Muscle layer of duodenum (tissue), 2 donors: ENCODE measurements around the gene UPK2.

Experiments used
- H3K27ac ChIP-seq: one replicate; pipeline ENCODE4 v1.7.0; 2013; ENCODE audit warnings: mild to moderate bottlenecking, low read length
- H3K27me3 ChIP-seq: one replicate; pipeline ENCODE4 v1.7.0; 2013; ENCODE audit warnings: low read depth, mild to moderate bottlenecking, control low read depth, low read length
- H3K36me3 ChIP-seq, 2 donors: one replicate each; pipeline ENCODE4 v1.7.0; 2013; ENCODE audit warnings: low read length in 2 of 2, control low read depth in 1 of 2, mild to moderate bottlenecking in 1 of 2; ENCODE audit not compliant: insufficient read depth in 2 of 2, control insufficient read depth in 1 of 2
- H3K4me1 ChIP-seq, 2 donors: one replicate each; pipeline ENCODE4 v1.7.0; 2013; ENCODE audit warnings: low read length in 2 of 2, mild to moderate bottlenecking in 2 of 2, control low read depth in 1 of 2, moderate library complexity in 1 of 2; ENCODE audit not compliant: insufficient read depth in 2 of 2, control insufficient read depth in 1 of 2
- H3K4me3 ChIP-seq, 2 donors: one replicate each; pipeline ENCODE4 v1.7.0; 2013; ENCODE audit warnings: low read length in 2 of 2, low read depth in 1 of 2, mild to moderate bottlenecking in 1 of 2
- H3K9me3 ChIP-seq, 2 donors: one replicate each; pipeline ENCODE4 v1.7.0; 2013; ENCODE audit warnings: low read length in 2 of 2, control low read depth in 1 of 2, mild to moderate bottlenecking in 1 of 2; ENCODE audit not compliant: control insufficient read depth in 1 of 2
- donor health status: healthy.

Gene UPK2

GRCh38 chr11:118912742-118913410, 43.2 kb upstream of the UPK2 start:
- peaks cover 2 to 15% of the 10 kb centered on the region in 2 donors for H3K36me3 ChIP-seq
- H3K4me3 ChIP-seq: peak overlapping the region; percentile 39 to 55
- peaks cover 64 to 79% of the 10 kb centered on the region in 2 donors for H3K4me1 ChIP-seq
- peak overlapping the region; percentile 92 for H3K27ac ChIP-seq
- no peaks in the 10 kb centered on the region for H3K9me3 ChIP-seq
- H3K27me3 ChIP-seq: no peaks in the 10 kb centered on the region

GRCh38 chr11:118913411-118914125, 42.5 kb upstream of the UPK2 start:
- Histone ChIP-seq H3K4me1 (peaks cover 64 to 75% of the 10 kb centered on the region in 2 donors), H3K9me3 (no peaks in the 10 kb centered on the region), H3K4me3 (peak overlapping the region; percentile 13 to 29), H3K36me3 (peaks cover 0 to 17% of the 10 kb centered on the region in 2 donors), H3K27ac (peak overlapping the region; percentile 92), H3K27me3 (no peaks in the 10 kb centered on the region)

GRCh38 chr11:118914178-118914918, 41.8 kb upstream of the UPK2 start:
- peaks cover 67 to 73% of the 10 kb centered on the region in 2 donors for H3K4me1 ChIP-seq
- no peaks in the 10 kb centered on the region for H3K27me3 ChIP-seq
- H3K9me3 ChIP-seq: no peaks in the 10 kb centered on the region
- peak overlapping the region; percentile 13 to 29 for H3K4me3 ChIP-seq
- peaks cover 0 to 20% of the 10 kb centered on the region in 2 donors for H3K36me3 ChIP-seq
- peak overlapping the region; percentile 83 for H3K27ac ChIP-seq

- peaks cover 73 to 80% of the 10 kb centered on the region in 2 donors for H3K4me1 ChIP-seq
- peaks cover 0 to 20% of the 10 kb centered on the region in 2 donors for H3K36me3 ChIP-seq
- H3K9me3 ChIP-seq: no peaks in the 10 kb centered on the region
- no peak overlapping the region for H3K4me3 ChIP-seq
- H3K27ac ChIP-seq: peak overlapping the region; percentile 97
- no peaks in the 10 kb centered on the region for H3K27me3 ChIP-seq
Measured at GRCh38 chr11:118914987-118915386, 41.1 kb upstream of the UPK2 start.

- H3K27me3 ChIP-seq: no peaks in the 10 kb centered on the region
- peak overlapping the region; percentile 97 for H3K27ac ChIP-seq
- H3K9me3 ChIP-seq: no peaks in the 10 kb centered on the region
- H3K4me3 ChIP-seq: no peak overlapping the region
- H3K4me1 ChIP-seq: peaks cover 77 to 84% of the 10 kb centered on the region in 2 donors
- H3K36me3 ChIP-seq: peaks cover 0 to 20% of the 10 kb centered on the region in 2 donors
Measured at GRCh38 chr11:118915396-118915795, 40.7 kb upstream of the UPK2 start.

GRCh38 chr11:118915941-118916841, 39.9 kb upstream of the UPK2 start:
- peak overlapping the region; percentile 97 for H3K27ac ChIP-seq
- no peaks in the 10 kb centered on the region for H3K27me3 ChIP-seq
- H3K9me3 ChIP-seq: no peaks in the 10 kb centered on the region
- H3K4me1 ChIP-seq: peaks cover 84 to 90% of the 10 kb centered on the region in 2 donors
- peak overlapping the region in 1 of 2 donors; percentile 46 for H3K4me3 ChIP-seq
- H3K36me3 ChIP-seq: peaks cover 0 to 19% of the 10 kb centered on the region in 2 donors

- Histone ChIP-seq H3K27ac (peak overlapping the region; percentile 97), H3K9me3 (no peaks in the 10 kb centered on the region), H3K36me3 (peaks cover 0 to 12% of the 10 kb centered on the region in 2 donors), H3K4me1 (peaks cover 84 to 90% of the 10 kb centered on the region in 2 donors), H3K27me3 (no peaks in the 10 kb centered on the region), H3K4me3 (peak overlapping the region; percentile 39 to 46)
Measured at GRCh38 chr11:118916842-118917388, 39.2 kb upstream of the UPK2 start.

GRCh38 chr11:118917481-118918127, 38.5 kb upstream of the UPK2 start:
- peaks cover 0 to 12% of the 10 kb centered on the region in 2 donors for H3K36me3 ChIP-seq
- H3K4me3 ChIP-seq: peak overlapping the region; percentile 39 to 57
- H3K4me1 ChIP-seq: peaks cover 79 to 90% of the 10 kb centered on the region in 2 donors

GRCh38 chr11:118918128-118918685, 37.9 kb upstream of the UPK2 start:
- no peaks in the 10 kb centered on the region for H3K9me3 ChIP-seq
- H3K27ac ChIP-seq: peak overlapping the region; percentile 97
- peaks cover 79 to 90% of the 10 kb centered on the region in 2 donors for H3K4me1 ChIP-seq
- H3K4me3 ChIP-seq: peak overlapping the region; percentile 39 to 57
- no peaks in the 10 kb centered on the region for H3K27me3 ChIP-seq
- peaks cover 0 to 12% of the 10 kb centered on the region in 2 donors for H3K36me3 ChIP-seq

More at GRCh38 chr11:118917481-118918127, 38.5 kb upstream of the UPK2 start:
- H3K27ac ChIP-seq: peak overlapping the region; percentile 97
- H3K9me3 ChIP-seq: no peaks in the 10 kb centered on the region
- H3K27me3 ChIP-seq: no peaks in the 10 kb centered on the region
